SK-N-SH treated with all-trans-retinoic acid at 6 μM for 48 hours (cell line): ENCODE measurements around the gene DDX1.
A peak's percentile ranks its signal among the peaks of the same experiment; 100 is the strongest.

ENCODE experiments used
- ATAC-seq: fragments of 200-7000 bp; cut with Tn5 transposase; 3 replicates; pipeline ENCODE4 v1.9.1; 2020; ENCODE audit warnings: mild to moderate bottlenecking, moderate library complexity
- ARNTL ChIP-seq: fragments of 450-650 bp; formaldehyde crosslinking; IDR thresholded peaks from 2 replicates; pipeline ENCODE4 v1.5.0; 2020; ENCODE audit warnings: low read depth, mild to moderate bottlenecking, moderate library complexity, borderline replicate concordance
- BACH2 ChIP-seq: fragments of 250-450 bp; sonication (Bioruptor Pico); IDR thresholded peaks from 2 replicates; pipeline ENCODE4 v1.9.0; 2021; ENCODE audit warnings: mild to moderate bottlenecking, borderline replicate concordance
- CREB5 ChIP-seq: fragments of 250-450 bp; sonication (Bioruptor Pico); IDR thresholded peaks from 2 replicates; pipeline ENCODE4 v1.5.1; 2020; ENCODE audit warnings: low read depth, mild to moderate bottlenecking, moderate library complexity
- CSDC2 ChIP-seq: fragments of 250-450 bp; sonication (Bioruptor Pico); IDR thresholded peaks from 2 replicates; pipeline ENCODE4 v1.5.0; 2020; ENCODE audit warnings: mild to moderate bottlenecking, moderate library complexity
- CSRNP3 ChIP-seq: fragments of 250-450 bp; sonication (Bioruptor Pico); IDR thresholded peaks from 2 replicates; pipeline ENCODE4 v1.5.1; 2021; ENCODE audit warnings: mild to moderate bottlenecking, moderate library complexity
- GLIS3 ChIP-seq: fragments of 250-450 bp; sonication (Bioruptor Pico); IDR thresholded peaks from 2 replicates; pipeline ENCODE4 v1.5.0; 2020; ENCODE audit warnings: mild to moderate bottlenecking, moderate library complexity
- ISL1 ChIP-seq: fragments of 250-450 bp; sonication (Bioruptor Pico); IDR thresholded peaks from 2 replicates; pipeline ENCODE4 v2.1.2; 2022; ENCODE audit warnings: mild to moderate bottlenecking, moderate library complexity
- OSR1 ChIP-seq: fragments of 250-450 bp; sonication (Bioruptor Pico); IDR thresholded peaks from 2 replicates; pipeline ENCODE4 v1.8.0; 2022; ENCODE audit warnings: moderate library complexity, mild to moderate bottlenecking, inconsistent platforms
- PATZ1 ChIP-seq: fragments of 250-450 bp; sonication (Bioruptor Pico); IDR thresholded peaks from 2 replicates; pipeline ENCODE4 v1.8.0; 2020; ENCODE audit warnings: mild to moderate bottlenecking, moderate library complexity, borderline replicate concordance
- SNAI2 ChIP-seq: fragments of 250-450 bp; sonication (Bioruptor Pico); IDR thresholded peaks from 2 replicates; pipeline ENCODE4 v1.5.0; 2020; ENCODE audit warnings: mild to moderate bottlenecking, moderate library complexity
- TOX ChIP-seq: fragments of 250-450 bp; sonication (Bioruptor Pico); IDR thresholded peaks from 2 replicates; pipeline ENCODE4 v1.8.0; 2021; ENCODE audit warnings: mild to moderate bottlenecking, moderate library complexity, borderline replicate concordance
- TSHZ2 ChIP-seq: fragments of 250-450 bp; sonication (Bioruptor Pico); IDR thresholded peaks from 2 replicates; pipeline ENCODE4 v1.5.0; 2020; ENCODE audit warnings: mild to moderate bottlenecking, moderate library complexity
- ZC3H10 ChIP-seq: fragments of 250-450 bp; sonication (Bioruptor Pico); IDR thresholded peaks from 2 replicates; pipeline ENCODE4 v1.5.1; 2021; ENCODE audit warnings: mild to moderate bottlenecking, moderate library complexity
- ZFP3 ChIP-seq: fragments of 250-450 bp; sonication (Bioruptor Pico); IDR thresholded peaks from 2 replicates; pipeline ENCODE4 v1.5.0; 2020; ENCODE audit warnings: mild to moderate bottlenecking, moderate library complexity
- ZNF565 ChIP-seq: fragments of 450-650 bp; formaldehyde crosslinking; conservative IDR thresholded peaks from 2 replicates; pipeline ENCODE4 v1.5.0; 2020; ENCODE audit warnings: low read depth, mild to moderate bottlenecking, moderate library complexity
- ZNF70 ChIP-seq: fragments of 450-650 bp; formaldehyde crosslinking; IDR thresholded peaks from 2 replicates; pipeline ENCODE4 v1.5.0; 2020; ENCODE audit warnings: mild to moderate bottlenecking, moderate library complexity
- ZNF8 ChIP-seq: fragments of 450-650 bp; formaldehyde crosslinking; IDR thresholded peaks from 2 replicates; pipeline ENCODE4 v1.5.0; 2020; ENCODE audit warnings: mild to moderate bottlenecking, moderate library complexity

DDX1 gene

GRCh38 chr2:15633043-15633970, 41.6 kb downstream of the DDX1 start:
- TF ChIP-seq ZNF70 (CRISPR knock-in tag) (no peak), ARNTL (no peak), ZC3H10 (no peak)
- ATAC-seq = no peak

GRCh38 chr2:15633971-15634346, 42.3 kb downstream of the DDX1 start:
- ATAC-seq = no peak
- TF ChIP-seq SNAI2 (CRISPR knock-in tag) = no peak
- TF ChIP-seq PATZ1 (CRISPR knock-in tag) = no peak
- no peak for TF ChIP-seq ISL1 (CRISPR knock-in tag)
- no peak for TF ChIP-seq ZNF70 (CRISPR knock-in tag)

- TF ChIP-seq BACH2 (CRISPR knock-in tag) = no peak
- no peak for TF ChIP-seq TOX (CRISPR knock-in tag)
- TF ChIP-seq ZFP3 (CRISPR knock-in tag) = no peak
- TF ChIP-seq TSHZ2 (CRISPR knock-in tag) = no peak
- TF ChIP-seq ISL1 (CRISPR knock-in tag) = no peak
- TF ChIP-seq CSRNP3 (CRISPR knock-in tag) = no peak
- TF ChIP-seq SNAI2 (CRISPR knock-in tag) = no peak
- no peak for TF ChIP-seq ZNF565 (CRISPR knock-in tag)
- TF ChIP-seq CREB5 (CRISPR knock-in tag) = no peak
- TF ChIP-seq CSDC2 = no peak
Measured at GRCh38 chr2:15634846-15635490, 43.3 kb downstream of the DDX1 start.

GRCh38 chr2:15636972-15637785, 45.5 kb downstream of the DDX1 start:
- TF ChIP-seq CSDC2 (0 out of 2 replicates have a peak, but pooled peaks have one; percentile 16), ZC3H10 (no peak), GLIS3 (CRISPR knock-in tag) (peak; percentile 55; the same call in 1 of the 2 replicates), OSR1 (no peak), PATZ1 (CRISPR knock-in tag) (no peak), ZNF8 (CRISPR knock-in tag) (no peak), ZNF70 (CRISPR knock-in tag) (no peak)
- ATAC-seq = peak; percentile 94

More at GRCh38 chr2:15634846-15635490, 43.3 kb downstream of the DDX1 start:
- ATAC-seq = no peak
